T follicular helper cell (primary cell): ENCODE measurements around the gene RASGRP2.

Experiments
- DNase-seq: peaks from one replicate; pipeline ENCODE4 v3.0.0-alpha.2; 2020; ENCODE audit warnings: low read depth

Gene RASGRP2

DNA sequence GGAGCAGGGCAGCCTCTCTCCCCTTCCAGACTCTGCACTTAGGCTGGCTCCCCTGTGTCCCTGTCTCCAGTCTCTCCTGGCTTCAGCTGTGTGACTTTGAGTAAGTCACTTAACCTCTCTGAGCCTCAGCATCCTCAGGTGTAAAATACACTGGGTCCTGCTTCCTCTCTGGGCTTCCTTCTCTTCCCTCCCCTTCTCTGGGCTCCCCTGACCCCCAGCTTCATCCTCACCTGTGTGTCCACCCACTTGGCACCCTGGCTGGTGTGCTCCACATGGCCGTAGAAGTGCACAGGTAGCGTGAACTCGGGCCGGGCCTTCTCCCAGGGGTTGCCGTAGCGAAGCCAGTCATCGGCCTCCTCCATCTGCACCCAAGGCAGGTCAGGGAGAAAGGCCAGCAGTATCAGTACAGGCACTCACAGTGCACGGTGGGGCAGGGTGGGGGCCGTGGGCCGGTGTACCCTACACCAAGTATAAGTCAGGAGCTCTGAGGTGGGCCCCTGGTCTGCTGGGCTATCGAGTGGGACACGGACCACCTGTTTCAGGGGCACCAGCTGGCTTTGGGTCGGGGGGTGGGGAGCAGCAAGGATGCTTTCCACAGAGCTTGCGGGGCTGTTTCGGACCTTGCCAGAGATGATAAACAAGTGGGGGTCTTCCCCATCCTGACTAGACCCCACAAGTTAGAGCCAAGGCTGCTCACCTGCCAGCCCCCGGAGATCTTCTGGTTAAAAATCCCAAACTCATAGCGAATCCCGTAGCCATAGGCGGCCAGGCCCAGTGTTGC is 13.8 kb upstream of the RASGRP2 start:
- DNase-seq, result no peak

GRCh38 chr11:64755681-64756361 is 11.9 kb upstream of the RASGRP2 start:
- no peak for DNase-seq

GRCh38 chr11:64754919-64755662 is 11.1 kb upstream of the RASGRP2 start:
- DNase-seq, result no peak

- DNase-seq, result no peak
Measured at GRCh38 chr11:64754124-64754918, 10.4 kb upstream of the RASGRP2 start.

DNA sequence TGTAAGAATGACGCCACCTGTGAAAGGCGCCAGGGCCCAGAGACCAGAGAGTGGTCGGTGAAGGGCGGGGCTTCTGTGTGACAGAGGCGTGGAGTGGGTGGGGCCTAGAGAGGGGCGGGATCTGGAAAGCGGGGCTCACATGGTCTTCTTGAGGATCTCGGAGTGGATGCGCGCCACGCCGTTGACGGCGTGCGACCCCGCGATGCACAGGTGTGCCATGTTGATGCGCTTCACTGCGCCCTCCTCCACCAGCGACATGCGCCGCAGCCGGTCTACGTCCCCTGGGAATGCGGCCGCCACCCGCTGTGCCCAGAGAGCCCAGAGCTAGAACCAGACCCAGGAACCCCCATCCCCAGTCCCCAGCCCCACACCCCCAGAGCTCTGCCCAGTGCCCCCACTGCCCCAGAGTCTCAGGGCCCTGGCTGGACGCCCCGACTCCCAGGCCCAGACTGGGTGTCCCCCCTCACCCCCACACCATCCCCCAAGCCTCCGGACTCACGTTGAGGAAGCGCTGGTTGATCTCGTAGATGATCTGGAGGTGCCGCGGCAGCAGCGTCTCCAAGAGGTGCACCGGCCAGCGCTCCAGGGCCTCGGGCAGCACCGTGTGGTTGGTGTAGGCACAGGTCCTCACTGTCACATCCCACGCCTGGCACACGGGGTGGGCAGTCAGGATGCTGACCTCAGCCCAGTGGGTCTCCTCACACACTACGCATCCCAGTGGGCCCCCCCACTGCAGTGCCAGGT is 9.6 kb upstream of the RASGRP2 start:
- DNase-seq, result no peak

GRCh38 chr11:64753019-64753379 is 9.1 kb upstream of the RASGRP2 start:
- DNase-seq, result no peak

DNA sequence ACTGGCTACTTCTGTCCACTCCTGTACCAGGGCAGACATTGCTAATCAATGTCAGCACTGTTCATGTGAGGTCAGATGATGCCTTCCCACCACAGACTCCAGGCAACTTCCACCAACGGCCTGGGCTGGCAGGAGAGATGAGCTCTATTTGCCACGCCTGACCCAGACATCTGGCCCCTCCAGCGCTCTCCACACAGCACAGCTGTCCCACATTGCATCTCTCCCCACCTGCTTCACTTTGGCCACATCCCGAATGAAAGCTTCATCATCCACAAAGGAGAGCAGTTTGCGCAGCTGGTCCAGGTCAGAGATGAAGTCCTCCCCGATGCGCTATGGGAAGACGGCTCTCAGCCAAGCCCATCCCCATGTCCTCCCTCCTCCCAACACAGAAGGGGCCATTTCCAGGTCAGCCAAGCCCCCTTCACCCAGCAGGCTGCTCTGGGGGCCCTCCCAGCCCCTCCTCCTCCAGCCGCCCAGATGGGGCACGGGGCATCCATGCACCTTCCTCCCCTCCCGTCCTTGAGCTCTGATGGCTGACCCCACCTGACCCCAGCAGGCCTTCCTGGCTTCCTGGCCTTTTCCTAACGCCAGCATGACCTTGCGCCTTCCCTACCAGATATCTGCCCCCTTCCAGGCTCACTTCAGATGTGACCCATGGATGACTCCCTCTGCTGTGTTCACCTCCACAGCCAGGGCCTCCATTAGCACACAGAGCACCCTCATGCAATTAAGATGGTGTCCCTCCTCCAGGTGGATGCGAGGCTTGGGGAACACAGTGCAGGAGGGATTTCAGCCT is 8.4 kb upstream of the RASGRP2 start:
- DNase-seq, result no peak

GRCh38 chr11:64751580-64751979 is 7.6 kb upstream of the RASGRP2 start:
- no peak for DNase-seq

- DNase-seq, result no peak
Measured at GRCh38 chr11:64751136-64751535, 7.2 kb upstream of the RASGRP2 start.

GRCh38 chr11:64750361-64751054 is 6.6 kb upstream of the RASGRP2 start:
- DNase-seq, result no peak

GRCh38 chr11:64747961-64748665 is 4.2 kb upstream of the RASGRP2 start:
- DNase-seq, result no peak

DNA sequence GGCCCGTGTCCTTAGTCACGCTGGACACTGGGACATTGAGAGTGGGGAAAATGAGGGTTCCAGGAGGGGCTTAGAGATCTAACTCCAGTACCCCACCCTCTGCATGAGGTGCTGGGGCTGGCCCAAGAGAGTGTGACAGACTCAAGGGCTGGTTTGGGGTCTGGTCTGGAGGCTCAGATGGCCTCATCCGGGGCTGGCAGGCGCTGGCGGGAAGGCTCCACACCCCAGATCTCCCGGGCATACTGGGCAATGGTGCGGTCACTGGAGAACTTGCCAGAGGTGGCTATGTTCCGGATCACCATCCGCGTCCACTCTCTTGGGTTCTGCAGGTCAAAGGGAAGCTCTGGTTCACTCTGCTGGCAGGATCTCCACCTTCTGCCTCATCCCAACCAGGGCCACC is 2.5 kb upstream of the RASGRP2 start:
- DNase-seq, result no peak

GRCh38 chr11:64745521-64746328 is 1.8 kb upstream of the RASGRP2 start:
- DNase-seq, result peak; percentile 65

- DNase-seq, result peak; percentile 67
Measured at GRCh38 chr11:64745189-64745520, 1.2 kb upstream of the RASGRP2 start.

DNA sequence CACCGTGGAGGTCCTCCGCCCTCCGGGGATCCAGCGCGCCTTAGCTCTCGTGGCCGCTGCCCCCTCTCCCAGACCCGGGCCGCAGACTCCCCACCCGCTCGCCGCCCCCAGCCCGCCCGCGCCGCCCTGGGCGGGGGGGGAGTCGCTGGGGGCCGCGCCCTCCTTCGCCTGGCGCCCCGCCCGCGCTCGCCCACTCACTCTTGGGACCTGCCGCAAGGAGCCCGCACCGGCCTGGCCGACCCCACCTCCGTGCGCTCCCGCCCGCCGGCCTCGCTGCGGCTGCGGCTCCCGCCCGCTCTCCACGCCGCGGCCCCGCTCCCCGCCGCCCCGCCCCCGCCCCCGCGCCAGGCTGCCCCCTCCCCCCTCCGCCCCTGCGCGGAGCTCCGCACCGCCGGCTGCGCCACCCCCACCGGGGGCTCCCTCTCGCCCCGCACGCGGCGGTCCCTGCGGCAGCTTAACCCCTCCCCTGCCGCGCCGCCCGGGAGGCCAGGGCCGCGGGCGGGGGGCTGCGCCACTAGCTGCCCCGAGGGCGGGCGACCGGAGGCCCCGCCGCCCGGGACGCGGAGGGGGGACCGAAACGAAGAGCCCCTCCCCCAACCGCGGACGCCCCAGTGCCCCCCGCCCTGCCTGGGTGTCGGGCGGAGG is 724 bp upstream of the RASGRP2 start:
- no peak for DNase-seq

GRCh38 chr11:64742889-64743590 is 902 bp downstream of the RASGRP2 start:
- DNase-seq, result peak; percentile 62
